A673 (cell line): ENCODE data around the gene NLN. TPM values are rescaled to one million over a fixed set of nuclear protein-coding genes. Genes with fewer than 3 reads are reported as not detected.

ENCODE experiments used
- BruUV-seq: library from RNA; stranded (reverse); fragments of 400-500 nt; replicated peaks from 2 replicates; lab custom pipeline; 2021; lab: Mats Ljungman, UMichigan
- CTCF ChIA-PET: fragments of 300-600 bp; sonication (Branson Sonifier 250); formaldehyde crosslinking; loops from one replicate; lab custom pipeline; 2022; ENCODE audit warnings: antibody characterized with exemption; lab: Charles Lee
- POLR2A ChIA-PET: fragments of 300-600 bp; sonication (Branson Sonifier 250); formaldehyde crosslinking; loops from one replicate; lab custom pipeline; 2022; ENCODE audit warnings: antibody characterized with exemption; ENCODE audit not compliant: low non-redundant PET; lab: Charles Lee
- DNase-seq: peaks from one replicate; pipeline ENCODE4 v3.0.0-alpha.2; 2015; ENCODE audit warnings: low spot score
- H3K27ac ChIP-seq: fragments of 200-600 bp; sonication (generic); 2 replicates; pipeline ENCODE4 v1.5.1; 2016; ENCODE audit warnings: mixed run types, low read depth, mild to moderate bottlenecking, mixed read lengths, antibody characterized with exemption, low read length; ENCODE audit not compliant: poor library complexity, severe bottlenecking
- H3K27me3 ChIP-seq: fragments of 200-600 bp; sonication (generic); replicated peaks from 2 replicates; pipeline ENCODE4 v1.6.1; 2017; ENCODE audit warnings: mixed run types, low read depth, mild to moderate bottlenecking, mixed read lengths, antibody characterized with exemption, low read length; ENCODE audit not compliant: insufficient read depth, poor library complexity
- H3K36me3 ChIP-seq: fragments of 200-600 bp; sonication (generic); 2 replicates; pipeline ENCODE4 v1.6.1; 2016; ENCODE audit warnings: mixed run types, mild to moderate bottlenecking, mixed read lengths, antibody characterized with exemption, low read length; ENCODE audit not compliant: insufficient read depth, poor library complexity, severe bottlenecking
- H3K4me1 ChIP-seq: fragments of 200-600 bp; sonication (generic); 2 replicates; pipeline ENCODE4 v1.6.1; 2017; ENCODE audit warnings: mixed run types, mild to moderate bottlenecking, mixed read lengths, antibody characterized with exemption, low read length; ENCODE audit not compliant: insufficient read depth, poor library complexity, severe bottlenecking
- H3K4me3 ChIP-seq: fragments of 200-600 bp; sonication (generic); 2 replicates; pipeline ENCODE4 v1.5.1; 2016; ENCODE audit warnings: low read depth, mixed run types, mild to moderate bottlenecking, mixed read lengths, low read length; ENCODE audit not compliant: poor library complexity, severe bottlenecking
- H3K9me3 ChIP-seq: fragments of 200-600 bp; sonication (generic); 2 replicates; pipeline ENCODE4 v1.6.1; 2016; ENCODE audit warnings: mixed run types, low read depth, mild to moderate bottlenecking, mixed read lengths, antibody characterized with exemption, low read length; ENCODE audit not compliant: poor library complexity, severe bottlenecking
- CTCF ChIP-seq: fragments of 300-800, 200-600 bp; sonication (generic); conservative IDR thresholded peaks from 2 replicates; pipeline ENCODE4 v1.5.1; 2017; ENCODE audit warnings: low read depth, mild to moderate bottlenecking, antibody characterized with exemption, low read length, moderate library complexity, mixed read lengths
- EZH2 ChIP-seq: fragments of 200-600 bp; sonication (generic); IDR thresholded peaks from 2 replicates; pipeline ENCODE4 v1.6.1; 2017; ENCODE audit warnings: borderline replicate concordance, low read depth, mild to moderate bottlenecking, mixed read lengths, antibody characterized with exemption, low read length; ENCODE audit not compliant: poor library complexity, severe bottlenecking
- intact Hi-C: fragments of 100-400 bp; cut with micrococcal nuclease; formaldehyde crosslinking; loops from one replicate; pipeline ENCODE4 v1.10.0; 2022; ENCODE audit not compliant: unreplicated experiment
- total RNA-seq: library from RNA; stranded (reverse); gene quantifications from 2 replicates; pipeline ENCODE4 v1.2.3, GENCODE V29; 2021

Gene NLN
- total RNA-seq, 1 experiment from 2014 or later: 99.9 TPM

- CTCF ChIA-PET: no interaction called here
These were observed 20.0 kb upstream of the NLN start for GRCh38 chr5:65702036-65702435.

GRCh38 chr5:65704621-65705239, 17.3 kb upstream of the NLN start:
- DNase-seq: no peak
- Histone ChIP-seq H3K27ac (no peak overlapping the region), H3K27me3 (no peaks in the 10 kb centered on the region), H3K4me3 (no peak overlapping the region), H3K36me3 (peaks cover 5% of the 10 kb centered on the region), H3K4me1 (no peaks in the 10 kb centered on the region), H3K9me3 (no peaks in the 10 kb centered on the region)
- ChIA-PET POLR2A (no interaction called here), CTCF (no interaction called here)
- BruUV-seq: no TSS peak
- intact Hi-C loops: no loop called here
- TF ChIP-seq EZH2: no peak
- TF ChIP-seq CTCF: no peak

More at GRCh38 chr5:65702036-65702435, 20.0 kb upstream of the NLN start:
- POLR2A ChIA-PET: no interaction called here
- H3K9me3 ChIP-seq: no peaks in the 10 kb centered on the region
- H3K27ac ChIP-seq: no peak overlapping the region
- no TSS peak for BruUV-seq
- H3K36me3 ChIP-seq: peaks cover 4% of the 10 kb centered on the region
- H3K4me1 ChIP-seq: no peaks in the 10 kb centered on the region
- intact Hi-C loops: no loop called here
- TF ChIP-seq EZH2 (no peak), CTCF (no peak)
- no peaks in the 10 kb centered on the region for H3K27me3 ChIP-seq
- no peak overlapping the region for H3K4me3 ChIP-seq
- DNase-seq: no peak

- no TSS peak for BruUV-seq
- CTCF ChIA-PET: no interaction called here
- peaks cover 16% of the 10 kb centered on the region for H3K36me3 ChIP-seq
These were observed 14.3 kb upstream of the NLN start for GRCh38 chr5:65707663-65708062.

More at GRCh38 chr5:65707663-65708062, 14.3 kb upstream of the NLN start:
- POLR2A ChIA-PET: no interaction called here
- H3K27me3 ChIP-seq: no peaks in the 10 kb centered on the region
- no peaks in the 10 kb centered on the region for H3K4me1 ChIP-seq
- intact Hi-C loops: no loop called here
- no peak for DNase-seq
- no peaks in the 10 kb centered on the region for H3K9me3 ChIP-seq
- no peak overlapping the region for H3K27ac ChIP-seq
- no peak for TF ChIP-seq EZH2
- no peak for TF ChIP-seq CTCF
- H3K4me3 ChIP-seq: no peak overlapping the region
